ENCODE results near the gene PLEKHA8.

The PLEKHA8 gene

GRCh38 chr7:30146127-30146612 lies 118.0 kb downstream of the PLEKHA8 start:
- DNase-seq (ENCODE audit: low spot score), result no peak

GRCh38 chr7:30147223-30147622 lies 119.0 kb downstream of the PLEKHA8 start:
- no peak for DNase-seq (ENCODE audit: low spot score)

GRCh38 chr7:30147785-30148184 lies 119.6 kb downstream of the PLEKHA8 start:
- DNase-seq (ENCODE audit: low spot score), result no peak

- DNase-seq (ENCODE audit: low spot score), result no peak
Observed at GRCh38 chr7:30148426-30148825, 120.2 kb downstream of the PLEKHA8 start.

GRCh38 chr7:30148951-30149459 lies 120.8 kb downstream of the PLEKHA8 start:
- DNase-seq (ENCODE audit: low spot score), result no peak

GRCh38 chr7:30149640-30150272 lies 121.5 kb downstream of the PLEKHA8 start:
- DNase-seq (ENCODE audit: low spot score), result no peak

- DNase-seq (ENCODE audit: low spot score), result no peak
Observed at GRCh38 chr7:30150711-30151110, 122.5 kb downstream of the PLEKHA8 start.

GRCh38 chr7:30154111-30154587 lies 125.9 kb downstream of the PLEKHA8 start:
- DNase-seq (ENCODE audit: low spot score), result no peak

GRCh38 chr7:30155481-30155880 lies 127.3 kb downstream of the PLEKHA8 start:
- DNase-seq (ENCODE audit: low spot score), result no peak

GRCh38 chr7:30157204-30157603 lies 129.0 kb downstream of the PLEKHA8 start:
- DNase-seq (ENCODE audit: low spot score), result no peak

- no peak for DNase-seq (ENCODE audit: low spot score)
Observed at GRCh38 chr7:30159163-30159562, 131.0 kb downstream of the PLEKHA8 start.

GRCh38 chr7:30159698-30160143 lies 131.5 kb downstream of the PLEKHA8 start:
- DNase-seq (ENCODE audit: low spot score), result no peak

GRCh38 chr7:30160329-30160728 lies 132.1 kb downstream of the PLEKHA8 start:
- DNase-seq (ENCODE audit: low spot score), result no peak

GRCh38 chr7:30162133-30162532 lies 133.9 kb downstream of the PLEKHA8 start:
- no peak for DNase-seq (ENCODE audit: low spot score)

GRCh38 chr7:30162622-30163124 lies 134.5 kb downstream of the PLEKHA8 start:
- no peak for DNase-seq (ENCODE audit: low spot score)

- DNase-seq (ENCODE audit: low spot score), result no peak
Observed at GRCh38 chr7:30163231-30163894, 135.2 kb downstream of the PLEKHA8 start.

- peak; percentile 35 for DNase-seq (ENCODE audit: low spot score)
Observed at GRCh38 chr7:30164567-30164966, 136.4 kb downstream of the PLEKHA8 start.

GRCh38 chr7:30165590-30165989 lies 137.4 kb downstream of the PLEKHA8 start:
- DNase-seq (ENCODE audit: low spot score), result no peak

- DNase-seq (ENCODE audit: low spot score), result no peak
Observed at GRCh38 chr7:30166155-30166840, 138.1 kb downstream of the PLEKHA8 start.

GRCh38 chr7:30166841-30167235 lies 138.6 kb downstream of the PLEKHA8 start:
- DNase-seq (ENCODE audit: low spot score), result no peak

- no peak for DNase-seq (ENCODE audit: low spot score)
Observed at GRCh38 chr7:30167901-30168300, 139.7 kb downstream of the PLEKHA8 start.

GRCh38 chr7:30168835-30169573 lies 140.8 kb downstream of the PLEKHA8 start:
- DNase-seq (ENCODE audit: low spot score), result no peak
